Measurements from ENCODE around the gene LRPAP1.

LRPAP1 gene

DNA sequence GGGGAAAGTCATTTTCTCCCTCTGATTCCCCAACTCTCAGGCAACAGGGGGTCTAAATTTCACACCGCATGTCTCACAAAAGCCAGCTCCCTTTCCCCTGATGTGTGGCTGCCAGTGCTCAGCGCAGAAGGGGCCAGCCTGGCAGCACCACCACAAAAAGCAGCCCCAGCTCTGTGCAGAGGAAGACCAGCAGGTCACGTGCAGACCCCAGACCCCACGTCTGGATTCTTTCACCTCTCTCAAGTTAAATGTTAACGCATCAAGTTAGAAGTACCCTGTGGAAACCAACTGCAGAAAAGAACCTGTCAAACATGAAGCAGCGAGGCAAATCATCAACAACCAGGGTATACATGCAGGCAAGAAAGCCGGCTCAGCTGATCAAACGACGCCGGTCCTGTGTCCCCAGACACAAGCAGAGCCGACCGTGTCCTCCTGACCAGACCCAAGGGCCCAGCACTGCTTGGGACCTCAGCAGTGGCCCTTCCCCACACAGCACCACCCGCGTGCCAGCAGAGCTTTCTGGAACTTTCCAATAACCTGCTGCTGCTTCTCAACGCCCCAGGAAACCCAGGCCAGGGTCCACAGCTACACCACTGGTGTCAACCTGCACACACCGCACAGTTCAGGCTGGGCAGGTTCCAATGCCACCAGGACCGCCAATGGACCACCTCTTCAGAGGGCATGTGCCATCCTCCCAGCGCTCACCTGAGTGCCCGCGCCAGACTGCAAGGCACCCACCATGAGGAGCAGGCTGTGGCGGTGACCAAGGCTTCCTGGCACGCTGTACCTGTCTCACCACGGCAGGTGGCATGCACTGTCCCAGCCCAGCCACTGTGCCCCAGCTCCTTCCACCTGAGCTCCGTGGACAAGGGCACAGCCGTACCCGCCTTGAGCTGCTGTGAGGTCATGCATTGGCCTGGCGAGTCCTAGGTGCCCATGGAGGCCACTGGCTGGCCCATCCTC, 4.0 kb downstream of the LRPAP1 start:
- in situ Hi-C loops (cut with MboI; ENCODE audit: low pct_unique_long_range_greater_than_20kb, low sequenced_read_pairs, unreplicated experiment), result no loop called here
- no peak for DNase-seq (ENCODE audit: low spot score)
- TF ChIP-seq, protein P1, sequence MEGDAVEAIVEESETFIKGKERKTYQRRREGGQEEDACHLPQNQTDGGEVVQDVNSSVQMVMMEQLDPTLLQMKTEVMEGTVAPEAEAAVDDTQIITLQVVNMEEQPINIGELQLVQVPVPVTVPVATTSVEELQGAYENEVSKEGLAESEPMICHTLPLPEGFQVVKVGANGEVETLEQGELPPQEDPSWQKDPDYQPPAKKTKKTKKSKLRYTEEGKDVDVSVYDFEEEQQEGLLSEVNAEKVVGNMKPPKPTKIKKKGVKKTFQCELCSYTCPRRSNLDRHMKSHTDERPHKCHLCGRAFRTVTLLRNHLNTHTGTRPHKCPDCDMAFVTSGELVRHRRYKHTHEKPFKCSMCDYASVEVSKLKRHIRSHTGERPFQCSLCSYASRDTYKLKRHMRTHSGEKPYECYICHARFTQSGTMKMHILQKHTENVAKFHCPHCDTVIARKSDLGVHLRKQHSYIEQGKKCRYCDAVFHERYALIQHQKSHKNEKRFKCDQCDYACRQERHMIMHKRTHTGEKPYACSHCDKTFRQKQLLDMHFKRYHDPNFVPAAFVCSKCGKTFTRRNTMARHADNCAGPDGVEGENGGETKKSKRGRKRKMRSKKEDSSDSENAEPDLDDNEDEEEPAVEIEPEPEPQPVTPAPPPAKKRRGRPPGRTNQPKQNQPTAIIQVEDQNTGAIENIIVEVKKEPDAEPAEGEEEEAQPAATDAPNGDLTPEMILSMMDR (IDR thresholded peaks at IDR 0.05; ENCODE audit: extremely low read depth, insufficient read depth, missing control alignments), result no peak

DNA sequence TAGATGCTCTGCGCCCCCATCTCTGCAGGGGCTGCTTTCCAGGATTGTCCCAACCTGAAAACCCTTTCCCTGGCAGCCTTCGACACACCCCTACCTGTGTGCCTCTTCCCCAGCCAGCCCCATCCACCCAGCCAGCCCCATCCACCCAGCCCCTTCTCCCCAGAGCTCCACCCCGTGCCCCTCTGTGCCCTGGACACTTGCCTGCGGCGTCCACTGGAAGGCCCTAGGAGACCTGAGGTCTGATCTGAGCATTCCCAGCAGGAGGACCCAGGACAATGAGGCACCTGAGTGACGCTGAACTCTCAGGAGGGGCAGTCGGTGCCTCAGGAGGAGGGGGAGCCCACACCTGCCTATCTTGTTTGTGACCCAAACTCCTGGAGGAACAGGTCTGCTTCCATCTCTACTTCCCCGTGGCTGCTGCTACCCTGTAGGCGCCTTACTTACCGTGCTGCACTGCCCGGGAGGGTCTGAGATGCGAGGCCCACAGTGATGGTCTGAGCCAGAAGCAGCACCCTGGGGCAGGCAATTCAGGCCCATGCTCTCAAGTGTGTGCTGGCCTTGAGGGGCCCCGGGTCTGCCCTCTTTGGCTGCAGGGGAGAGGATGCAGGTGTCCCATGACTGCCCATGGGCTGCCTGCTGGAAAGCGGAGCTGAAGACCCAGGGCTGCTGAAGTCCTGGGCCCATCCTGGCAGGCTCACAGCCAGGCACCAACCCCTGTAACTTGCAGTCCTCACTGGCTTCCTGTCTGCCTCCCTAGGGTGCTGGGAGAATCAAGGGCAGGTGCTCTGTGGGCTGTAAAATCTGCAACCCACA, 4.9 kb downstream of the LRPAP1 start:
- in situ Hi-C loops (cut with MboI; ENCODE audit: low pct_unique_long_range_greater_than_20kb, low sequenced_read_pairs, unreplicated experiment), result no loop called here
- no peak for DNase-seq (ENCODE audit: low spot score)
- TF ChIP-seq, protein P1 (IDR thresholded peaks at IDR 0.05; ENCODE audit: extremely low read depth, insufficient read depth, missing control alignments), result no peak

DNA sequence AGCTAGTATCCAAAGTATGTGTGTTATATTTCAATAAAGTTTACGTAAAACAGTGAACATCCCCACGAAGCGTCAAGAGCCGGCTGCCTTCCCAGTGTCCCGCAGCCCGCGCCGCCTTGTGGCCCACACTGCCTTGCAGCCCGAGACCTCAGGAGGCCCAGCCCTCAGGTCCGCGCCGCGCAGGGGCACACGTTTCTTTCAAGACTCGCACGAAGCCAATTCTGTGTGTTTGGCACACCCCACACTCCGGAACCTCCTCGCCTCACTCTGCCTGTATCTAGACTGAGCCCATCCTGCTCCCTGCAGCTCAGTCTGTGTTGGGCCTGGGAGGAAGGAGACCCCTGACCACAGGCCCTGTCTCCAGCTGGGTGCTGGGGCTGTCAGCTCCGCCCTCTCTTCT, 5.8 kb downstream of the LRPAP1 start:
- in situ Hi-C loops (cut with MboI; ENCODE audit: low pct_unique_long_range_greater_than_20kb, low sequenced_read_pairs, unreplicated experiment), result no loop called here
- TF ChIP-seq, protein P1 (IDR thresholded peaks at IDR 0.05; ENCODE audit: extremely low read depth, insufficient read depth, missing control alignments), result no peak
- DNase-seq (ENCODE audit: low spot score), result no peak

- in situ Hi-C loops (cut with MboI; ENCODE audit: low pct_unique_long_range_greater_than_20kb, low sequenced_read_pairs, unreplicated experiment), result no loop called here
- TF ChIP-seq, protein P1 (IDR thresholded peaks at IDR 0.05; ENCODE audit: extremely low read depth, insufficient read depth, missing control alignments), result no peak
- DNase-seq (ENCODE audit: low spot score), result no peak
These were observed 6.4 kb downstream of the LRPAP1 start for GRCh38 chr4:3525532-3526430.

GRCh38 chr4:3524920-3525319, 7.3 kb downstream of the LRPAP1 start:
- no peak for DNase-seq (ENCODE audit: low spot score)
- TF ChIP-seq, protein P1 (IDR thresholded peaks at IDR 0.05; ENCODE audit: extremely low read depth, insufficient read depth, missing control alignments), result no peak
- in situ Hi-C loops (cut with MboI; ENCODE audit: low pct_unique_long_range_greater_than_20kb, low sequenced_read_pairs, unreplicated experiment), result no loop called here

DNA sequence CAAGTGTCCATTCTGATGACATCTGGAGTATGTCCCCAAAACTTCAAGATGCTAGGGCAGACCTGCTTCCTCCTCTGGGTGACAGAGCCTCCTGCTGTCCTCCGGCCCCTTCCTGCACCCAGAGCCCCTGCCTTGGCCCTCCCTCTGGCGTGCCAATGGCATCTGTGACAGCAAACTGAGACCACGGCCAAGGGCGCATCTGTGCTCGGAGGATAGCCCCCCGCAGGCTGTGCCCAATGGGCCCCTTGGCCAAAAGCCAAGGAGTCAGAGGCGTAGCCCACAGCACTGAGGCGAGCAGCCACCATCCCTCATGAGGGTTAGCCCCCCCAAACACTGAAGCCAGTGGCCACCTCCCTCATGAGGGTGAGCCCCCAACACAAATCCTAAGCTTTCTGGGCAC, 7.9 kb downstream of the LRPAP1 start:
- in situ Hi-C loops (cut with MboI; ENCODE audit: low pct_unique_long_range_greater_than_20kb, low sequenced_read_pairs, unreplicated experiment), result no loop called here
- no peak for DNase-seq (ENCODE audit: low spot score)
- TF ChIP-seq, protein P1 (IDR thresholded peaks at IDR 0.05; ENCODE audit: extremely low read depth, insufficient read depth, missing control alignments), result no peak

All from GM13977 (cell line).